ENCODE measurements around the gene CCDC142.

CCDC142 gene

GRCh38 chr2:74482801-74483674, at the start of gene CCDC142, which contains the start of gene TTC31:
CCDC142 (minus strand) TSS chr2:74482998; CDS start chr2:74482837, 161 bp downstream.
TTC31 (plus strand) TSS chr2:74483081; CDS start chr2:74483096, 15 bp downstream.
- DNase-seq (ENCODE audit: low read depth): peak; percentile 77

GRCh38 chr2:74532222-74532621, 49.4 kb upstream of the CCDC142 start:
- DNase-seq (ENCODE audit: low read depth): no peak

- no peak for DNase-seq (ENCODE audit: low read depth)
These were observed 48.9 kb upstream of the CCDC142 start for GRCh38 chr2:74531666-74532065.

GRCh38 chr2:74530239-74531187, 47.7 kb upstream of the CCDC142 start:
- no peak for DNase-seq (ENCODE audit: low read depth)

GRCh38 chr2:74529357-74530238, 46.8 kb upstream of the CCDC142 start, which contains the start of the genes AUP1 and HTRA2:
AUP1 (minus strand) TSS chr2:74529706; CDS start chr2:74529629, 77 bp downstream.
HTRA2 (plus strand) TSS chr2:74529933; CDS start chr2:74530007, 74 bp downstream.
- DNase-seq (ENCODE audit: low read depth): peak; percentile 96

GRCh38 chr2:74528600-74529356, 46.0 kb upstream of the CCDC142 start:
- DNase-seq (ENCODE audit: low read depth): no peak

GRCh38 chr2:74527741-74528140, 44.9 kb upstream of the CCDC142 start:
- DNase-seq (ENCODE audit: low read depth): no peak

- no peak for DNase-seq (ENCODE audit: low read depth)
These were observed 43.9 kb upstream of the CCDC142 start for GRCh38 chr2:74526649-74527230.

GRCh38 chr2:74525717-74526648, 43.2 kb upstream of the CCDC142 start, which contains the start of gene DQX1:
DQX1 (minus strand) TSS chr2:74526231; CDS start chr2:74525729, 502 bp downstream.
- no peak for DNase-seq (ENCODE audit: low read depth)

GRCh38 chr2:74524955-74525716, 42.3 kb upstream of the CCDC142 start:
- DNase-seq (ENCODE audit: low read depth): no peak

- DNase-seq (ENCODE audit: low read depth): no peak
These were observed 41.2 kb upstream of the CCDC142 start for GRCh38 chr2:74524005-74524404.

GRCh38 chr2:74522516-74522915, 39.7 kb upstream of the CCDC142 start:
- DNase-seq (ENCODE audit: low read depth): no peak

GRCh38 chr2:74516650-74517049, 33.9 kb upstream of the CCDC142 start:
- no peak for DNase-seq (ENCODE audit: low read depth)

- no peak for DNase-seq (ENCODE audit: low read depth)
These were observed 33.3 kb upstream of the CCDC142 start for GRCh38 chr2:74515981-74516633.

GRCh38 chr2:74515271-74515980, 32.6 kb upstream of the CCDC142 start:
- DNase-seq (ENCODE audit: low read depth): no peak

- DNase-seq (ENCODE audit: low read depth): no peak
These were observed 31.8 kb upstream of the CCDC142 start, which contains the start of gene TLX2 for GRCh38 chr2:74514368-74515270. TLX2 (plus strand) TSS chr2:74514450; CDS start chr2:74514807, 357 bp downstream.

Measured in non-pigmented ciliary epithelial cell (primary cell).